ENCODE measurements around the gene TOMM40.
"Not testable (repeated sequence)": the region's sequence is repeated elsewhere in the genome, so short reads cannot be mapped to it uniquely, and the experiment has no call there.

The TOMM40 gene

GRCh38 chr19:44891016-44891882, at the start of gene TOMM40:
TOMM40 (plus strand) TSS chr19:44891254; CDS start chr19:44891416, 162 bp downstream.
- DNase-seq (ENCODE audit: low read depth), result no peak

DNA sequence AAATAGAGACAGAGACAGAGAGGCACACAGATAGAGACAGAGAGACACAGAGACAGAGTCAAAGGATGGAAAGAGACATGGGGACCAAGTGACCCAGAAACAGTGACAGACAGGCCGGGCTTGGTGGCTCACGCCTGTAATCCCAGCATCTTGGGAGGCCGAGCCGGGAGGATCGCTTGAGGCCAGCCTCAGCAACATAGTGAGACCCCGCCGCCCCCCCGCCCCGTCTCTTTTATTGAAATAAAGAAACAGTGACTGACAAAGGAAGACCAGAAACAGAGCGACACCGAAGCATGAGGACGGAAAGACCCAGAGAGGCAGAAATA, 45.8 kb upstream of the TOMM40 start:
- no peak for DNase-seq (ENCODE audit: low read depth)

GRCh38 chr19:44845612-44846454, 45.2 kb upstream of the TOMM40 start, which contains the start of gene NECTIN2:
NECTIN2 (plus strand) TSS chr19:44846297; CDS start chr19:44846526, 229 bp downstream.
- peak; percentile 59 for DNase-seq (ENCODE audit: low read depth)

- DNase-seq (ENCODE audit: low read depth), result no peak
Measured at GRCh38 chr19:44846455-44847143, 44.5 kb upstream of the TOMM40 start.

DNA sequence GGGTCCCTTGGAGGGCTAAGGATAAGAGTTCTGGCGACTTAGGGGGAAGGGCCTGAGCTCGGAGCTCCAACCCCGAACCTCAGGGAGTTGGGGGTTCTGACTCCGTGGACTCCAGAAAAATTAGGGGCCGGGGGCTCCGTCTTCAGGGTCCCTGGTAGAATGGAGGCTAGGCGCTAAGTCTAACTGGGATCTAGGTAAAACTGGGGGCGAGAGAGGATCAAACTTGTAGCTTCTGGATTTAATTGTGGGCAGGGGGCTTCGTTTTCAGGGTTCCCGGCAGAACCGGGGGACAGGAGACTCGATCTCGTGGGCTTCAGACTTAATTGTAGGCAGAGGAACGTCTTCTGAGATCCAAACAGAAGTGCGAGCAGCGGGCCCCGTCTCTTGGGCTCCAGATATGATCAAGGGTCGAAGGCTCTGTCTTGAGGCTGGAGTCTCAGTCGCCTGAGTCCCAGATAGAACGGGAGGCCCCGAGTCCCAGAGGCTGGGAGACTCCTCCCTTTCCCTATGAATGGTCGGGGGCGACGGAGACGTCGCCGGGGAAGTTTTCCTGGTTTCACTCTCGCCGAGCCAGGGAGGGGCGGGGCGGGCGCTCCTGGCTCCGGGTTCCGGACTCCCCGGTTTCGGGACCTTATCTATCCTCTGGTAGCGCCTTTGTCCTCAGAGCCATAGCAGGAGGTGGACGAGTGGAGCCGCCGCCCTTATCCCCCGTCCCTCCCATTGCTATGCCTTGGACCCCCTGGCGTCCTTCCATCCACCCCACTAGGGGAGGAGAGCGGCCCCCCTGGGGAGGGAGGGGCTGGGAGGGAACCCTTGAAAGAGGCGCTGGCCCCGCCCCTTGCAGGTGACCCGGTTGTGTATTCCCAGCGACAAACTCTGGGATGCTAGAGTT, 43.7 kb upstream of the TOMM40 start:
- no peak for DNase-seq (ENCODE audit: low read depth)

DNA sequence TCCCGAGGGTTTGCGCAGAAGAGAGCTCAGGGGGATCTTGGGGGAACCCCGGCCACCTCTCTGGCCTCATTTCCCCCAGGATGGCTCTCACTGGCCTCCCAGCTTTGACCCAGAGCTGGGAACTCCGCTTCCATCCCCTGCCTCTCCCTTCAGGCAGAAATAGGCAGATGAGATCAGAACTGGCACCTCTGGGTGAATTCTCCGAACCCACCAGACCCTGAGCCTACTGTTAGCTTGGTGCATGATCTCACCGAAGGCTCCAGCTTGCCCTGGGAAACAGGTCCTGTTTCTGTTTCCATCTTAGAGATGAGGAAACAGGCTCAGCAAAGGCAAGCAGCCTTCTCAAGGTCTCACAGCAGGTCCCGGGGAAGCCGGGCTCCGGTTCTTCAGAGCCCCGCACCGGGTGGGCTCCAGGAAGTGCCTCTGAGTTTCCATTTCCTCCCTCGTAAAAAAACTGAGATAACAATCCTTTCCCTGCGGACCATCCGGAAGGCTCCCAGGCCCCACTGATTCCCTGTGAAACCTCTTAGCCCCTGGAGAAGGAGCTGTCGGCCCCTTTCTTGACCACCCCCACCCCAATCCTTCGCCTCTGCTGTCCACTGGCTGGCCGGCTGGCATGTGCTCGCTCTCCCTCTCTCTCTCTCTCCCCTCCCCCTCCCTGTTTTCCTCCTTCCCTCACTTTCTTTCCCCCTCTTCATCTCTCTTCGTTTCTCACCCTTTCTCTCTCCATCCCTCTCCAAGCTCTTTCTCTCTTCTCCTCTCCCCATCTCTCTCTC, 42.8 kb upstream of the TOMM40 start:
- no peak for DNase-seq (ENCODE audit: low read depth)

DNA sequence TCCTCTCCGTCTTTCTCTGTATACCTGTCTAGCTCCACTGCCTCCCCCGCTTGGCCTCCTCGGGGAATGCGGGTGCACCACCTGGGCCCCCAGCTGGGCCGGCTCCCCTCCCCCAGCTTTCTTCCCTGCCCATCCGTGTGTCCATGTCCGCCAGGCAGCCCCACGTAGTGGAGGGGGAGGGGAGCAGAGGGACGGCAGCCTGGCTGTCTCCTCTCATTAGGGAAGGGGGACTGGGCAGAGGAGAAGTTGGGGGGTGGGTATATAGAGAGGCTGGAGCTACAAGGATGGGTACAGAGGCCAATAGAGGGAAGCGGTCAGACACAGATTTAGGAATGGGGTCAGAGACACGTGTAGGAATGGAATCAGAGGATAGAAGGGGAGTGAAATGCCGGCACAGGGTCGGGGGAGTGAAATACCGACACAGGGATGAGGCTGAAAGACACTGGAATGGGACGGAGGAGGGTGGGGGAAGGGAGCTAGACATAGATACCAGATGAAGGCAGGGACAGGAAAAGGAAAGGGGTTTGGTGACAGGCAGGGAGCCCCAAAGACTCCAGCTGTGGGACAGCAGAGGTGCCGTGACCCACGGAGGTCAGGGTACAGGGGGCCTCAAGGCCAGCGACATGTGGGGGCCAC, 42.1 kb upstream of the TOMM40 start:
- DNase-seq (ENCODE audit: low read depth), result no peak

GRCh38 chr19:44850641-44851109, 40.4 kb upstream of the TOMM40 start:
- no peak for DNase-seq (ENCODE audit: low read depth)

DNA sequence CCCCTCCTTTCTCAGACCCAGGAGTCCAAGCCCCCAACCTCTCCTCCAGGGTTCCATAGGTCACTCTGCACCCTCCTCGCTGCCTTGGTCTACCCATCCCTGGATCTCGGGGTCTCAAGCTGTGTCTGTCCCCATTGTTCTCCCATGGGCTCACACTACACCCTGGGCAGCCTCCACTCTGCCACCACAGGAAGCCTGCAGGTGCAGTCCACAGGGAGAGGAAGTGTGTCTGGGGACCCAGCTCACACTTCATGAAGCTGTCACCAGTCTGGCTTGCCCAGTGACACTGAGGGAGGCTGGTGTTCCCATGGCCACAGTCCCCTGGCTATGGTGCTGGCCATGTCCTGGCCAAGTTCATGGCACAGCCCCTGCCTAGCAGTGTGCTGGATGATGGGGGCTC, 39.6 kb upstream of the TOMM40 start:
- DNase-seq (ENCODE audit: low read depth), result no peak

GRCh38 chr19:44855606-44856005, 35.4 kb upstream of the TOMM40 start:
- DNase-seq (ENCODE audit: low read depth), result no peak

GRCh38 chr19:44856421-44857083, 34.5 kb upstream of the TOMM40 start:
- DNase-seq (ENCODE audit: low read depth), result no peak

DNA sequence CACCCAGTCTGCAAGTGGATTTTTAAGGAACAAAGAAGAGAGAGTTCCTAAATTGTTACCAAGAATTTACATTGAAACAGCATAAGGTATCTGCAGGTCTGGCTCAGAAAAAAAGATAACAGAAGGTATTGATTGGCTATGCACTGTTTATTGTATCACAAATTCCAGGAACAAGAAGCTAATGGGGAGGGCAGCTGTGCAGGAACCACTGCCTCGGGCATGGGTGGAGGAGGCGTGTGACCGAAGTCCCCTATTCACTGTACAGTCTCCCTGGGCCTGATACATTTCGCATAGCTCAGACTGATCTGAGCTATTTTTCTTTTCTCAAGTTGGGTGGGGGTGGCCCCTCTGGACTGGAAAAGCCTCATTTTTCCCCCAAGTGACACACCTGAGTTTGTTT, 33.2 kb upstream of the TOMM40 start:
- no peak for DNase-seq (ENCODE audit: low read depth)

GRCh38 chr19:44861576-44861975, 29.5 kb upstream of the TOMM40 start:
- not testable (repeated sequence) for DNase-seq (ENCODE audit: low read depth)

GRCh38 chr19:44863990-44864389, 27.1 kb upstream of the TOMM40 start:
- DNase-seq (ENCODE audit: low read depth), result no peak

GRCh38 chr19:44865196-44865767, 25.8 kb upstream of the TOMM40 start:
- no peak for DNase-seq (ENCODE audit: low read depth)

GRCh38 chr19:44866664-44867063, 24.4 kb upstream of the TOMM40 start:
- DNase-seq (ENCODE audit: low read depth), result no peak

DNA sequence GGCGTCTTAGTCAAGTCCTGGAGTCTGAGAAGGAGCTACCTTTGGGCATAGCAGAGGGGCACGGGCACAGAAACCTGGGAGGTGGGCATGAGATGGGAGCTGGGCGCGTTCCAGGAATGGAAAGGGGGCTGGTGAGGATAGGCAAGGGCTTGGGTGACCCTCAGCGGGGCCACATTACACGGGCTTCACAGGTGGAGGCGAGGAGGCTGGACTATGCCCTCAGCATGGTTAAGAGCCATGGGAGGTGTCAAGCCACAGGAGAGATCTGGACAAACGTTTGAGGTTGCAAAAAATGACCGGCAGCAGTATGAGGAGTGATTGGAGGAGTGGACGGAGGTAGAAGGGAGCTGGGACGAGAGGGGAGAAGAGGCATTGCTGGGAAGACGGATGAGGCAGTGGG, 23.5 kb upstream of the TOMM40 start:
- DNase-seq (ENCODE audit: low read depth), result no peak

DNA sequence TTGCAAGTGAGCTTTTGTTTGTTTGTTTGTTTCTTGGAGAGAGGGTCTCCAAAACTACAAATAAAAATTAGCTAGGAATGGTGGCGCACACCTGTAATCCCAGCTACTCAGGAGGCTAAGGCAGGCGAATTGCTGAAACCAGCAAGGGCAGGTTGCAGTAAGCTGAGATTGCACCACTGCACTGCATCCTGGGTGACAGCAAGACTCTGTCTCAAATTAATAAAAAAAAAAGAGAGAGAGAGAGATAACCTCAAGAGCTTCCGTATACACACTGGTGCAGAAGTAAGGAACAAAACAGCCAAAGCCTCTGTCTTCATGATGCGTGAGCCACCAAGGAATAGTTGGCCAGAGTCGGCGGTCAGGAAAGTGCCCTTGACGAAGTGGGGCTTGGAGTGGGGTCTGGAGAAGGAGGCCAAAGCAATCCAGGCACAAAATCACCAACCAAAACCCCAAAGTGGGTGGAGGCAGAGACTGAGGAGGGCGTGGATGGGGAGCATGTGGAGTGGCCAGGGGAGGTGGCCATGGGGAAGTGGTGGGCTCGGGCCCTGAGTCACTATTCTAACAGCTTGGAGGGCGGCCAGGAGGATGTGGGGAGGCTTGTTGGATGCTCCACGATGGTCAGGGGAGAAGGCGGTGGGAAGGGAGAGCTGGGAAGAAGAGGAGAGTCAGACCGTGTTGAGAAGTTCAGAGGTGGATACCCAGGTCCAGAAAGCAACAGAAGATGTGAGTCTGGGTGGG, 21.2 kb upstream of the TOMM40 start:
- no peak for DNase-seq (ENCODE audit: low read depth)

Data from T-helper 22 cell (primary cell).